NAMALWA (cell line): ENCODE results near the gene ATOSB.

Experiments used
- DNase-seq: peaks from one replicate; pipeline ENCODE4 v3.0.0-alpha.2; 2015; ENCODE audit warnings: low spot score

Gene ATOSB

DNA sequence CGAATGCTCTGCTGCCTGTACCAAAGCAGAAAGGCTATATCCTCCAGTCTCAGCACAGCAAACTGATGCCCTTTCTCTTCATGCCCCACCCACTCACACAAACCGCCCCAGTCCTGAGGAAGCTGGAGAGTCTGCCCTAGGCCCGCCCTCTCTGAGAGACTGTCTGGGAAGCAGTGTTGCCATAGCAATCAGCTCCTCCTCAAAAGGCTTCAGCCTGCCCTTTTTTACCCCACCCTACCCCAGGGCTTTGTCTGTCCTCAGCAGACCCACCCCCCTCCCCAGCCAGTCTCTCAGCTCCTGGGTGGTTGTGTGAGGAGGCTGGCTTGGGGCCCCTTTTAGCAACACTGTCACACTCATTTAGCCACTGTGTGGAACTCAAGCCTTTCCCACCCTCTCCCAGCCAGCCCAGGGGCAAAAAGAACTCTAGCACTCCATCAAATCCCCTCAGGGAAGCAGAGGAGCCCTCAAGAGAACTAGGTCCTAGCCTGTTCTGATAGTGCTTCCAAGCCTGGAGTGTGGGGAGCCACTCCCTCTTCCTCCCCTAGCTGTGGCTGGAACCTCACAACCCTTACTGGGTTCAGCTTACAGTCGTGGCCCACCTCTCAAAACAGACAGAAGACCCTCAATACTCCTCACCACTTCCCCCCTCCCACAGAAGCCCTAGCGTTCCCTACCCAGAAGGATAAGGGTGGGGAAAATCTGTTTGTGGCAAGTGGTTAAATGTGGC, 1.4 kb downstream of the ATOSB start:
- peak; percentile 82 for DNase-seq

DNA sequence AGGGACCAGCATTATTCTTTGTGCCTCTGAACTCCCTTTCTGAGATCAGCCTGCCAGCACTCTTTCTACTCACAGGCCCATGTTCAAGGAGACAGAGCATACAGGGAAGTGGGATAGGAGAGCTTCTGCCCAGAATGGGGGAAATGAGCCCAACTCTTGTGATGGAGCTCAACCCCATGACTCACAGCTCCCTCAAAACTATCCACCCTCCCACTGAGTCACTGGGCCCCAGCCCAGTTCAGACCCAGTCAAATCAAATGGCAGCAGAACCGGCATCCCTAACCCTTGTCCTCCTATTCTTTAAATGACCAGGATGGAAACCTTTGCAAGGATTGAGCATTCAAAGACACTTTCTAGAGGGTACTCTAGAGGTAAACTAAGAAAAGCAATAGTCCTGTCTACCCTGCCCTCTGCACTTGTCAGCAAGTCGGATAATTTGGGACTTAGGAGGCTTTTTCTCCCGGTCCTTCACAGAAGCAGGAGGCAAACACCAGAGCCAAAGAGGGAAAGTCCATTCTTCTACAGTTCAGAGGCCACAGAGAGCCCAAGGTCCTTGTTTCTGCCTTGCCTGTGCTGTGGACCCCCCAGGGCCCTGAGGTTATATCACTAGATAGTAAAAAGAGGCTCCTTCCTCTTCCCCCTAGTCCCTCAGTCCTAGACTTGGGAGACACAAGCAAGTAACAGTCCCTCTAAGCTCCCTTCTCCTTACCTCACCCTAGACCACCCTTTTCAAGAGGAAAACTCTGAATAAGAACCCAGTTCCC, 3.2 kb downstream of the ATOSB start:
- no peak for DNase-seq

DNA sequence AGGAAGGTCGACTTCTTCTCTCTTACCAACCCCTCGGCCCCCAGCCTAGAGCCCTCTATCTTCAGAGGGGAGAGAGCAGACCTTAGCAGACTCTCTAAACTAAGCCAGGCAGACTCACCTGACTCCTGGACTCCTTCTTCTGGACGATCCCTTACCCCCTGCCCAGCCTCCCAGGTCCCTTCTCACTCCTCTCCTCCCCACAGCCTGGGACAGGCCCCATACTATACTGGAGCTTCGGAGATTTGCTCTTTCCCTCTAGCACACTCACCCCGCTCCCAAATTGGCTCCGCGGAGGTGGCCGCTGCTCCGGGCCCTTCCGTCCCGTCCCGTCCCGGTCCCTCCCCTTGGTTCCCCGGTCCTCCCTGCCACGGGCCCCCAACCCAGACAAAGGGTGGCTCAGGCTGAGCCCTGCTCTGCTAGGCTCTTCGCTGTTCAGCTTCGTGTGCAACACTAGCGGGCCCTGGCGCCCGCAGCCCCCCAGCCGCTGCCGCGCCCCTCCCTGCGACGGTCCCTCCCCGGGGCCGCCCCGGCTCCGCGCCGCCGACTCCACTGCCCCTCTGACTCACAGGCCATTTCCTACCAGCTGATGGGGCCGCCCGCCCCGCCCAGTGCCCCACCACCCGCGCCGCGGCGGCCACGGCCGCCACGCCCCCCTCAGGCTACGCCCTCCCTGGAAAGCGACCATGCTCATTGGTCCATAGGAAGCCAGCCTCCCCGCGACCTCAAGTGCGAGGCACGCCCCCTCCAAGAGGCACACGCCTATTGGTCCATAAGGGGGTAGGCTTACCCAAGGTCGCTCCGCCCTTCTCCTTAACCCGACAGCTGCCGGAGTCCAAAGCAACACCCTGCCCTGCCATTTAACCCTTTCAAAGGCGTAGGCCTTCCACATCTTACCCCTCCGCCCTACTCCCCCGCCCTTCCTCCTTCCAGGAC, 4.4 kb downstream of the ATOSB start:
- DNase-seq = peak; percentile 98

DNA sequence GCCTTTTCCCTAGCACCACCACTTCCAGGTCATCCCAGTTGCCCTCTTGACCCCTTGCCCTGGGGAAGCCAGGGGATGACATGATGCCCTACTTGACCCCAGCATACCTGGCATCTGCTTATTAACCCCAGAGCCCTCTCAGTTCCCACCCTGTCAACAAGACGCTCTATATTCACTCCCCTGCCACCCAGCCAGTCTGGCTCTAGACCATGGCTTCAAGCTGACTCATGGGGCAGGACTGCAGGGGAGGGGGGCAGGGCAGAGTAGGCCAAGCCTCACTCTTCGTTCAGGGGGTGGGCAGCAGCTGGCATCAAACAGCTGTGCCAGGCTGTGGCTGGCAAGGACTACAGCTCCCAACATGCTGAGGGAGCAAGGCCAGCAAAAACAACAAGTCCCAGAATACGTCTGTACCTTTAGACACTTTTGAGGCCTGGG, 5.3 kb downstream of the ATOSB start:
- no peak for DNase-seq

DNA sequence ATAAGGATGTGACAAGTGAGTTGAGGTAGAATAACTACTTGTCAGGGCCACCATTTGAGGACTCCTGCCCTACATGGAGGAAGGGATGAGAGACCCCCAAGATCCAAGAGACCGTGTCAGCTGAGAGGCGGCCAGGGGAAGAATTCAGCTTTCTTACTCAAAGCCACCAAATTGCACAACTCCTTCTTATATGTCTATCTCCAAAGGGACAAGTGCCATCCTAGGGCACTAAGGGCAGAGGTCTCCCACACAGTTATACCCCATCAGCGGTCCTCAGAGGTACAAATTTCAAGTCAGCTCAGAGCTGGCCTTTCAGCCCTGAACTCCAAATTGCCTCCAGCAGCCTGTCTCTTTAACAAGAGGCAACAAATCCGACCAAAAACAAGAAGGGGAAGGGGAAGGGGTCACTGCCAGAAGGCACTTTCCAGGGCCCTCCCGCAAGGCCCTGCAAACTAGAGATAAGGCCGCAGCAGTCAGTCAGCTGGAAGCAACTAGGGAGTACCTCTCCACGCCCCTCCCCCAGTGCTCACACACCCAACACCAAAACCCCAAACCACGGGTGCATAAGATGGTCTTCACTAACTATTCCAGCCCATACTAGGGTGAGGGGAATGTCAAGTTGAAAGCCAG, 6.6 kb downstream of the ATOSB start:
- DNase-seq = no peak

DNA sequence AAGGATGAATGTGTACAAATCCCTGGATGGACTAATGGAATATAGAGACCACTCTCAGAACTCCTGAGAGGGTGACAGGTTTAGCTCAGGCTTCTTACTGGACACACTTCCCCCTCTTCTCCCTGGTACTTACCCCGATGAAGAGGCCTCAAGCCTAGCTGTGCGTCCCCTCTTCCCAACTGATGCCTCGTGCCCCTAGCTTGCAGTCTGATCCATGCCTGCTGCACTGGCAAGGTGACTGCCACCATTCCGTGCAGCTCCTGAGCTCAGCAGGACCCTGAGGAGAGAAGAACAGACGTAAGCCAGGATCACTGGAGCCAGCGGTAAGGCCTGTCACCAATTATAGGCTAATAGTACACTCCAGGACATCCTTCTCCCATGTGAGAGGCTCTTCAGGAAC, 7.2 kb downstream of the ATOSB start:
- no peak for DNase-seq

DNA sequence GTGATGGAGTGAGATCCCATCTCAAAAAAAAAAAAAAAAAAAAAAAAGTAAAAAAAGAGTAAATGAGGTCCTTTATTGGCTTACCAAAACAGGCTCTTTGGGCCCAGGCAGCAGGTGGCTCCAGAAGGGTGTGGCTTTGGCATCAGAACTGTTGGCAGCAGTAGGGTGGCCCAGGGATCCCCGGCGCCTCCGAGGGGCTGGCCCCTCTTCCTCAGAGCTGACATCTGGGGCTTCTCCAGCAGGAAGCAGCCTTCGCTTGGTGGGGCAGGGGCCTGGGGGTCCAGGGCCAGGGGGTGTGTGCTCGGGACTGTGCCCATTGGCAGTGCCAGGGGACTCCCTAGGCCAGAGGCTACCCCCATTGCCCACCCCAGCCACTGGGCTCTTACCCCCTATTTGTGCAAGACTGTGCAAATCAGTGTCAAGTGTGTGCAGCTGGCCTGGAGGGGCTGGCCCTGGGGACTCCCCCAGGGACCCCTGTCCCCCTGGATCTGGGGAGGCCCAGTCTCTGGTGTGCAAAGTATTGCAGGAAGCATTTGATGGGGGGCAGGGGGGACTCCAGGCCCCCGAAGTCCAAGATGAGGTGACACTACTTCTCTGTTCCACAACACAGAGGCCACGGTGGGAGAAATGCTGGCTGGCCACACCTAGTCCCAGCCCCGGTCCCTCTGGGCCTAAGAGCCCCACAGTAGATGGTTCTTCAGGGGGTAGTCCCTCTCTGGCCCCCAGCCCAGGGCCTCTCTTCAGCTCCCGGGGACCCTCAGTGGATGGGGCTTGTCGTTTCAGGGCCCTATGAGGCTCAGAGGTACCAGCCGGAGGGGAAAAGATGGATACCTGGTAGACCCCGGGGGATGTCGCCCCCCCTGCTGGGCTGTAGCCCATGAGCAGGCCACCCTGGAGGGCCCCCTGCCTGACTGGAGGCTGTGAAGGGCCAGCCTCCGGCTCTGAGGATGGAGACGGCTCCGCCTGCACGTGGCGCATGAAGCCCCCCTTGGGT, 8.1 kb downstream of the ATOSB start:
- no peak for DNase-seq

DNA sequence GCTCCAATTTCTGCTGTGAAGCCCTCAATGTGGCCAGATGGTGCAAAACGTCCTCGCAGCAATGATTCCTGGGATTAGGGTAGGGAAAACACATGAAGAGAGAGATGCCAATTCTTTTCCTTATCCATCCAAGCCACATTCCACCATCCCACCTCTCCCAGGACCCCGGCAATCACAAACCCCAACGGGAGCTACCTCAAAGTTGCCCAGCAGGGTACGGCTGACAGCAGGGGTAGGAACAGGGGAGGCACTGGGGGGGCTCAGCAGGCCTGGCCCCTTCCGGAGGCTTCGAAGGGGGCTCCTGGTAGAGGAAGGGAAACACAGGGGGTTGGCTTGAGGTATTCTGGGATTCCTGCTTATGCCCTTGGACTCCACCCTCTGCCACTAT, 9.3 kb downstream of the ATOSB start:
- DNase-seq = no peak

DNA sequence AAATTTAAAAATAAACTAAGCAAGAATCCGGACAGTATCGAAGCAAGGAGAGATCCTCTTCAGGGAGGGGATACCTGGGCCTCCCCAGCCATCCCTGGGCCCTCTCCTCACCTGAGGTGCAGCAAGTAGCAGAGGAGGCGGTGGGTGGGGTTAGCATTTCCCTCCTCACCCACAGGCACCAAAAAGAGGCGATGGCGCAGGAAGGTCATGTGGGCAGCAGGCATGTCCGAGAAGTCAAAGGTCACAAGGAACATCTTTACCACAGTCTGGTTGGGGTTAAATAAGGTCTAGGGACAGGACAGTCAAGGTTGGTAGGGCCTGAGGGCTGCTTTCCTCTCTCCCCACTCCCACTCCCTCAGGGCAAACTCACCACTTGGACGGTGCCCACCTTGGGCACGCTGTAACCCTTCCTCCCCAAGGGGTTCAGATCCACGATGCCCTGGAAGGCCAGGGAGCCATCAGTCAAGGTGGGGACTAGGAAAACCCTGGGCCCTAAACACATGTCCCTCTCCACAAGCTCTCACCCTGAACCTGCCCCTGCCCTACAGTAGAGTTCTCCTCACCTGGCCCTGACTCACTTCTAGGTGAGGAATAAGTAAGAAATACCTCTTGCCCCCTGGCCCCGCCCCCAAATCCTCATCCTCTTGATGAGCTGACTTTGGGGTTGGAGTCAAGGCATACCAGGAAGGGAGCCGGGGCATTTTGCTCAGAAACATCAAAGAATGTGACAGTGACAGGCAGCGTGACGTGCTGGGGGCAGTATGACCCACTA, 9.9 kb downstream of the ATOSB start:
- DNase-seq = no peak

DNA sequence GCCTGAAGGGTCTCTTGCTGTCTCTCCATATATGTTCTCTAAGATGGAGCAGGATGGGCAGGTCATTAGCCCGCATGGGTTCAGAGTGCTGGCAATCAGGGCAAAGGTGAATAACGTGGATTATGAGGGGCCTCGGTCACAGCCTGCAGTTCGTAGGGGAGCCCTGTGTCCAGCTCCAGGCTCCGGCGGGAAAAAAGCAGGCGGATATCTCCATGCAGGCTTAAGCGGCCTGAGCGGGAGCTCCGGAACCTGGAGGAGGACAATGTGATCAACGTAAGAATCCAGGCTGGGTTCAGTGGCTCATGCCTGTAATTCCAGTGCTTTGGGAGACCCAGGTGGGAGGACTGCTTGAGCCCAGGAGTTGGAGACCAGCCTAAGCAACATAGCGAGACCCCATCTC, 10.5 kb downstream of the ATOSB start:
- DNase-seq = no peak

DNA sequence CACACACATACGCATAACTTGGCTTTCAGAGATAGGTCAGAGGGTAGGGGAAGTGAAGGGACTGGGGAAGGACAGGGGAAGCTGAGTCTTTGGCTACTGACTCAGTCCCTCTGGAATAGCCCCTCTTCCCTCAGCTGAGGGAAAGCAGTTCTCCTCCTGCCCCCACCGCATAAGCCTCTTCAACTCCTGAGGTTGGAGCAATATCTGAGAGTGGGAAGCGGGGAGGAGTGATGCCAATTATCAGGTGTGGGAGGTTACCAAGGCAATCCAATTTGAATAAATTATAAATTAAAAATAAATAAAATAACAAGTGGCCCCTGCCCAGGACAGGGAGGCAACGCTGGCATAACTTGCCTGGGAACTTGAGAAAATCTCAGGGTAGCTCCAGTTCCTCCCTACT, 11.1 kb downstream of the ATOSB start:
- DNase-seq = no peak

DNA sequence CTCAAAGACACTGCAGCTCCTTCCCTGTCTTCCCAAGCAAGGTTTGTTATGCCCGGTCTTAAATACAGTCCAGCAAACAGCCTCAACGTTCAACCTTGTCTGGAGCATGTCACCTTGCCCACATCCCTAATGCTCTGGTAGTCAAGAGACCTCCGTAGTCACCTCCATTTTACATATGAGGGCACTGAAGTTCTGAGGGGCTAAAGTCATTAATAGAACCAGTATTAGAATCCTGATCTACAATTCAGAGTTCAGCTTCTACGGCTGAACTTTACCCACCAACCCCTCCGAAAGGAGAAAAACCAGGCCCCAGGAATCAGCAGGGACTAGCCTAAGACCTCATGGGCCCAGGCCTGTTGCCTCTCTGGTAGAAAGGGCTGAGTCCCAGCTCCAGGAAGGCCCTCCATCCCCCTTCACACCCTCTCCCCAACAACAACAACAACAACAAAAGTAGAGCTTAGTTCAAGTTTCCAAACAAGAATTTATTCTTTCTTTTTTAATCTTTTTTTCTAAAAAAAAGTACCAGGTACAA, 11.9 kb downstream of the ATOSB start:
- no peak for DNase-seq

DNA sequence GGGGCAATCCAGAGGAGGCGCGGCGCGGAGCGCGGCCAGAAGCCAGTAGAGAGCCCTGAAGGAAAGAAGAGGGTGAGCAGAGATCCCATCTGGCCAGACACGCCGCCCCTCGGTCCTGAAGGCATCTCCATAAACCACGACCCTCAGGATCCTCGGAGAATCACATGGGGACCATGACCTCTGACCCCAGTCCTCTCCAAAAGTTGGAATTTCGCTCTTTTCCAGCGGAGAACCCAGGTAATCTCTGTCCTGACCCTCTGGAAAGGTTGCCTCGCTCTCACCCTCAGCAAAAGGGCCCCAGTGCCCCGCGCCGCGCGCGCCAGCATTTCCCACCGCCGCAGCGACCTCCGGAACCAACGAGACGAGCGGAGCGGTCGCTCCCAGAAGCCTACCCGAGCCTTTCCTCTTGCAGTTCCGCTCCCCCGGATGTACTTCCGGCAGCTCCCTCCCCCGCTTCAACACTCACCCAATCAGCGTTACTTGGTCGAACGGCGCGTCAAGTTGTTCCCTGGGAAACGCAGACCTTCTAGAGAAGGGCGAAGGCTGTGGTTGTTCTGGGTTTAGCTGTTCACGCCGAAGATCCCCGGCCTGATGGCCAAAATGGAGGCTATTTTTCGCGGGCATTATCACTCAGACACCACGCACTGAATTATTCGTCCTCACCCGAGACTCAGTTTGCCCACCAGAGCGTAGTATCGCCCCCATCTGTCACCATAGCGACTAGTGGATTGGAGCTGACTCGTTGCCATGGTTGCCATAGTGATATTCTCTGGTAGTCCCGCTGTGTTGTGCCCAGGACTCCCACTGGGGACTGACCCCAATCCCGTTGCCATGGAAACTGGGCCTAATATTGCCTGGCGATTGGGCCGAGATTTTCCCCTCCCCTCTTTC, 12.6 kb downstream of the ATOSB start, which contains the start of gene STOML2:
Gene STOML2, minus strand, starts transcription at position 363 of the 891 bp plus-strand sequence. Its CDS starts 37 bp downstream, at position 326.
- peak; percentile 97 for DNase-seq

DNA sequence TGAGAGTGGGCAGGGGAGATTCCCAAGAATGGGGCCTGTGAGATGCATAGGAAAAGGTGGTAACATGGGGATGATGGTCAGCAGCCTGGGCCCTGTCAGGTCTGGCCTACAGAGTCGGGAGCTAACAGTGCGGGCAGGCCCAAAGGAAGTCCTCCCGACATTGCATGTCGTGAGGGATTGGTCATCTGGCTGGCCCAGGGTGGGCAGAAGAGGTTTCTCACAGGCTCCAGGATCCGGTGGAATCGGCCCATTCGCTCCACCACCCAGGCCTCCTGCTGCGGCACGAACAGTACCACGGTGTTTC, 13.2 kb downstream of the ATOSB start:
- DNase-seq = no peak

DNA sequence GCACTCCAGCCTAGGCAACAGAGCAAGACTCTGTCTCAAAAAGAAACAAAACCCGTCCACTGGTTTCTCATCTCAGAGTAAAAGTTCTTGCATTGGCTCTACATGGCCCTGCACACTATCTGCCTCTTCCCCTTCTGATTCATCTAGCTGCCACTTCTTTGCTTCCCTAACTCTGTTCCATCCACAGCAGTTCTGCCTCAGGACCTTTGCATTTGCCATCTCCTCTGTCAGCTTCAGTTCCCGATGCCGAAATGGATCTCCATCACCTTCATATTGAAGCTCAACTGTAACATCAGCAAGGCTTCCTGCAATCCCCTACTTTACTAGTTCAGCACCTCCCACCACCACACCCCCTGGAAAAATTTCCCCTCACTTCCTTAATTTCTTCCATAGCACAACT, 18.1 kb downstream of the ATOSB start:
- no peak for DNase-seq

DNA sequence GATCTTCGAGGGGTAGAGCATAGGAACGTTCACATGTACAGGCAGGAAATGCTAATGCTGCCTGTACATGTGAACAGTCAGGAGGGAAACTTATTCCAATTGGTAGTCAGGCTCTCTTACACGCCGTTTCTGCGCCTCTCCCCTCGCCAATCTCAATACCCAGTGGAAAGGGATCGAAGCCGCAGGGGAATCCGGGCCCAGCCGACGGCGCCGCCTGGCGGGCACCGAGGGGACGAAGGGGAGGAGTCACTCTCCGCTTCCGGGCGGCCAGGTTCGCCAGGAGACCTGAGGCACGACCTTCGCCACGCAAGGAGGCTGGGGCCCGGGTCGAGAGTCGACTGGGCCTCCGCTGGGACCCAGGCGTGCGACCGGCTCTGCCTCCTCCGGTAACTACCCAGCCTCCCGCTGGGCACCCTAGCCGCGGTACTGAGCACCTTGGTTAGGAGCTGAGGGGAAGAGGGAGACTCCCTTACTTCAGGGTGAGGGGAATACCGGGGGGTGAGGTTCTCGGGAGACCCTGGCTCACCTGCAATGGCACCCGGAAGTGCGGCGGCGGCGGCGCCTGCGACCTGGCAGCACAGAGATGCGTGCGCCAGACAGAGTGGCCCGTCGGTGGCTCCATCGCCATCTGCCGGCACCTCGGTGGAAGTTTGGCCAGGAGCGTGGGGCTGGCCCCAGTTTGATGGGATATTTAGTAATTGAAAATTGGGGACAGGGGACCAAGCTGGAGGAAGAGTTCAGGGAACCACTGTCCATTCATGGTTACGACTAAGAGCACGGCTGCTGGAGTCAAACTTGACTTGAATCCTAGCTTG, 19.4 kb downstream of the ATOSB start, which contains the start of gene PIGO:
Gene PIGO, minus strand, starts transcription at position 557 of the 815 bp plus-strand sequence. CDS start 1,026 bp downstream, outside the sequence.
- DNase-seq = peak; percentile 91

DNA sequence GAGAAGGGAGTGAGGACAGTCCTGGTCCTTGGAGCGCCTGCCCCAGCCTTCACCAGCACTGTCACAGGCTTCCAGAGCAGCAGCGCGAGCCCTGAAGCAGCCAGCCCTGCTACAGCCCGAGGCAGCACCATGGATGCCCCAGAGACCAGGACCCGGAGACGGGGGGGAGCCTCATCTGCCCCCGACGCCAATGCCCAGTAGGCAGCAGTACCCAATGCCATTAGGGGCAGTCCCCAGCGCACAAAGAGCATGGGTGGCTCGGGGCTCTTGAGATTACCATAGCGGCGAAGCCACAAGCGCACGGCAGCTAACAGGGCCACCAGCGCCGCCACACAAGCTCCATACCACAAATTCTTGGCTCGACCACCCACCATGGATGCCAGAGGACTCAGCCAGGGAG, 24.1 kb downstream of the ATOSB start:
- no peak for DNase-seq

DNA sequence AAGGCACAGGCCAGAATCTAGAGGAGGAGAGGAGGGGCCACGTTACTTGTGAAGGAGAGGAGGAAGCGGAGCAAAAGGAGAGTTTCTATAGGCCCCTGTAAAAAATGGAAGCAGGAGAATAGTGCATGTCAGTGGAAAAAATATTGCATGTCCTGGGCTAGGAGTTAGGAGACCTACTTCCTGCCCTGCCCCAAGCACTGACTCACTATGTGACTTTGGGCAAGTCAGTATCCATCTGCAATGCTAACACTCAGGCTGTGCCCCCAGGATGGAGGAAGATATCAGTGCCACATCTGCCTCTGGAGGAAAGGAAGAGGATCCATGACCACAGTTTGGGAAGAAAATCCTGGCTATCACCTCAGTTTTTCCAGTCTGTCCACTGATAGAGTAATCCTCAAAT, 26.2 kb downstream of the ATOSB start:
- no peak for DNase-seq
